Germinal center (tissue), 1 donor: ENCODE data around the gene TYROBP.
"Not testable (repeated sequence)": the region's sequence is repeated elsewhere in the genome, so short reads cannot be mapped to it uniquely, and the experiment has no call there.

Source experiments
- DNase-seq: peaks from one replicate; pipeline ENCODE4 v3.0.0; 2012; ENCODE audit warnings: mixed read lengths, low spot score

The TYROBP gene

DNA sequence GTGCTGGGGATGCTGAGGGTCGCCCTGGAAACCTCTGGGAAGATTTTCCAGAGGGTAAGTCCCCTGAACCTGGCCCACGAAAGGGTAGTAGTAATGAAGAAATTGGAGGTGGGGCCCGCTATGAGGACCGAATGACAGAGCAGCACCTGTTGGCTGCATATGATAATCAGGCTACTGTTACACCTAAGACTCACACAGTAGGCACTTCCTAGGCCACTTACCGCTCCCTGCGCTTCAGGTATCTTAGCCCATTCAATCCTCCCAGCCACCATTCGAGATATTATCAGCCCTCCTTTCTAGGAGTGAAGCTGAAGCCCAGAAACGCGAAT, 23.7 kb upstream of the TYROBP start:
- DNase-seq = no peak

DNA sequence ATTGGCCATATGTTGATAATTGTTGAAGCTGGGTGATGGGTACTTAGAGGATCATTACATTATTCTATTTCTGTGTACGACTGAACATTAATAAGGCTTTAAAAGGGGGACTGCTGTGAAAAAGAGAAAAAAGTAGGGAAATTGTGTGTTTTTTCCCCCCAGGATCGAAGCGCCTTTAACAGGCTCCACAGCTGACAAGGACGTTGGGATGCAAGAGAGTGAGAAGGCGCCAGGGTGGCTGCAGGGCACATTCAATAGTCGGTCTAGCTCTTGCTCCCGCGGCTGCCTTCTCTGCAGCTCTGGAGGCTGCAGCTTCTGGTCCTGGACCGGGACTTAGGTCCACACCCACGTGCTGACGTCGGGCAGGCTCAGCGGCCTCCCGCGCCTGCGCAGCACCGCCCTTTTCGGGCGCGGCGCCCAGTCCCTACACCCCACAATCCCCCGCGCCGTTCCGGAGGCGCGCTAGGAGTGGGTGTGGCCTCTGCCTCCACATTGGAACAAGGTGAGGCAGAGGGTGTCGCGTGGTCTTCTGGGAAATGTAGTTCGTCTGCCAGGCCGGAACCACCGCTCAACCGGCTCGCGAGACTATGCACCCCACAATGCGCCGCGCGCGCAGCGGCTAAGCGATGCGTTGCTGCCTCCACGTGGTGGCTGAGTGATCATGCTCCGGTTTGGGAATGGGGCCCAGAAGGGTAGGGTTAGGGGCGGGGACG, 23.2 kb upstream of the TYROBP start:
- peak; percentile 99 for DNase-seq

DNA sequence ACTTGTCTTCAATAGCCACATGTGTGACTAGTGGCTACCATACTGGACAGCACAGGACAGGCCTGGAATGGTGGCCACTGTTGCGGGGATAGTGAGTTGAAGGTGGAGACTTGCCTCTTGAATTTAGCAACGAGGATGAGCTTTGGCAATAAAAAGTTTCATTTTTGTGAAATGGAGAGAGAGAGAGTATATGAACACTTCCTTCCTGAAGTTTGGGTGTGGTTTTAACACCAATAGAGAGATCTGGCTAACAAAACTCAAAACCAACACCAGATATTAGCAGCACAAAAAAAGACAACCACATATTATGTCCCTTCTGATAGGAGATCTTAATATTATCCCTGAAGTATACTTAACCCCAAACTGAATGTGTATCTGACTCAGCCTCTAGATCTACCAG, 21.8 kb upstream of the TYROBP start:
- no peak for DNase-seq

DNA sequence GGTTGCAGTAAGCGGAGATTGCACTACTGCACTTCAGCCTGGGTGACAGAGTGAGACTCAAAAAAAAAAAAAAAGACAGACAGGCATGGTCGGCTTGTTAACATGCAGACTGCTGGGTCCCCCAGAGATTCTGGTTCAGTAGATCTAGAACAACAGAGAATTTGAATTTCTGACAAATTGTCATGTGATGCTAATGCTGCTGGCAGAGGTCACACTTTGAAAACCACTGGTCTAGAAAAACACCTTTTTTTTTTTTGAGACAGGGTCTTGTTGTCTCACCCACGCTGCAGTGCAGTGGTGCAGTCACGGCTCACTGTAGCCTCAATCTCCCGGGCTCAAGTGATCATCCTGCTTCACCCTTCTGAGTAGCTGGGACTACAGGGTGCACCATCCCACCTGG, 20.4 kb upstream of the TYROBP start:
- peak; percentile 41 for DNase-seq

DNA sequence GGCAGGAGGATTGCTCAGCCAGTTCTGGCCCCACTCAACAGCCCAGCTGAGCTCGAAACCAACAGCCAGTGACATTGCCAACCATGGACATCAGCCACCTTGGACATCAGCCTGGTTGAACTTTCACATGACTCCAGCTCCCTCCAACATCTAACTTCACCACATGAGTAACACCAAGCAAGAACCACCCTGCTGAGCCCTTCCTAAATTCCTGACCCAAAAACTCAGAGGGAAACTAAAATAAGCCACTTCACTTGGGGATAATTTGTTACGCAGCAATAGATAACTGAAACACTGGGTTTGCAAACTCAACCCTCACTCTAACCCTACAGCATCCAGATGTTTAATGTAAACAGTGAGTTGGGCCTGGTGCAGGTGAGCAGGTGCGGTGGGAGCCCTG, 17.4 kb upstream of the TYROBP start:
- no peak for DNase-seq

DNA sequence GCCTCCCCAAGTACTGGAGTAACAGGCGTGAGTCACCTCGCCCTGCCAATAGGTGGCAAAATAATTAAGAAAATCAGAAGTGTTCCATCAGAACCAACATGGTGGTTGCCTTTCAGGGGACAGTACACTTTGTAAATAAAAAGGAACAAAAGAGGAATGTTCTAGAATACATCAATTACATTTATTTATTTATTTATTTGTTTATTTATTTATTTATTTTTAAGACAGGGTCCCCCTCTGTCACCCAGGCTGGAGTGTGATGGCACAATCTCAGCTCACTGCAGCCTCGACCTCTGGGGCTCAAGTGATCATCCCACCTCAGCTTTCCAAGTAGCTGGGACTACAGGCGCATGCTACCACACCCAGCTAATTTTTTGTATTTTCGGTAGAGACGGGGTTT, 12.9 kb upstream of the TYROBP start:
- DNase-seq = no peak

DNA sequence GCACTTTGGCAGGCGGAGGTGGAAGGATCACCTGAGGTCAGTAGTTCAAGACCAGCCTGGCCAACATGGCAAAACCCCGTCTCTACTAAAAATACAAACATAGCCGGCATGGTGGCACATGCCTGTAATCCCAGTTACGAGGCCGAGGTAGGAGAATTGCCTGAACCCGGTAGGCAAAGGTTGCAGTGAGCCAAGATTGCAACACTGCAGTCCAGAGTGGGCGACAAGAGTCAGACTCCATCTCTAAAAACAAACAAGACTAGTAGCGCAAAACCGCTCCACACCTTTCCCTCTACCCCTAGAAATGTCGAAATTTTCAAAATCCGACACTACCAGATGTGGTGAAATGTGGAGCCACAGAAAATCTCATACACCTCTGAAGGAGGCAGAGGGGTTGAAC, 11.2 kb upstream of the TYROBP start:
- no peak for DNase-seq

DNA sequence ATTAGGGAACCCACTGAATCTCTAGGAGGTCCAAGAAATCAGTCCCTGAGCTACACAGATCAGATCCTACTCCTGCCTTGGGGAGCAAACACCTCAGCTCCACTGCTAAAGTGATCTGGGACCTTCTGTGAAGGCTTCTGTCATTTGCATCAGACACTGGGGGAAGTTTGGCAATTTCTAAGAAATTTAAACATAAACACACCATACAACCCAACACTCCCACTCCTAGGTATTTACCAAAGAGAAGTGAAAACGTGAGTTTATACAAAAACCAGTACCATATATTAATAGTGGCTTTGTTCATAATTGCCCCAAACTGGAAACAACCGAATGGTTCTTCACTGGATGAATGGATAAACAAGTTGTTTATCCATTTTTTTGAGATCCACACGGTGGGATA, 7.3 kb upstream of the TYROBP start:
- no peak for DNase-seq

DNA sequence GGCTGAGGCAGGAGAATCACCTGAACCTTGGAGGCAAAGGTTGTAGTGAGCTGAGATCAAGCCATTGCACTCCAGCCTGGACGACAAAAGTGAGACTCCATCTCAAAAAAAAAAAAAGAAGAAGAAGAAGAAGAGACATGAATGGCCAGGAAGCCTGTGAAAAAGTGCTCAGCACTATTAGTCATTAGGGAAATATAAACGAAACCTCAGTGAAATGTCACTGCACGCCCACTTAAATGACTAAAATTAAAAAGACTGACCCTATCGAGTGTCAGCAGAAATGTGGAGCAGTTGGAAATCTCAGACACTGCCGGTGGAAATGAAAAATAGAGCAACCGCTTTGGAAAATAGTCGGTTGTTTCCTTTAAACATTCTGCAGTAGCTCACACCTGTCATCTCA, 5.5 kb upstream of the TYROBP start:
- DNase-seq = no peak

DNA sequence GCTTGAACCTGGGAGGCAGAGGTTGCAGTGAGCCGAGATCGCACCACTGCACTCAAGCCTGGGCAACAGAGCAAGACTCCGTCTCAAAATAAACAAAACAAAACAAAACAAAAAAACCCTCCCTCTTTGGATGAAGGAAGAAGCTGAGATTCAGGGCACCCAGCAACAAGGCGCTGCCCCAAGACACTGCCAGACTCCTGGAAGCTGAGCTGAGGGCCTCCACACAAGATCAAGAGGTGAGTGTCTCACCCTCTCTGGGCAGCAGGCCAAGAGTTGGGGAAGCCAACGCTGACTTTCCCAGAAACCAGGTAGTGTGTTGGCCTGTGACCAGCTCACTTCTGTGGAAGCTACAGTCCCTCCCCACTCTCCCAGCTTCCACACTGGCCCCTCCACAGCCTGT, 3.7 kb upstream of the TYROBP start:
- no peak for DNase-seq

DNA sequence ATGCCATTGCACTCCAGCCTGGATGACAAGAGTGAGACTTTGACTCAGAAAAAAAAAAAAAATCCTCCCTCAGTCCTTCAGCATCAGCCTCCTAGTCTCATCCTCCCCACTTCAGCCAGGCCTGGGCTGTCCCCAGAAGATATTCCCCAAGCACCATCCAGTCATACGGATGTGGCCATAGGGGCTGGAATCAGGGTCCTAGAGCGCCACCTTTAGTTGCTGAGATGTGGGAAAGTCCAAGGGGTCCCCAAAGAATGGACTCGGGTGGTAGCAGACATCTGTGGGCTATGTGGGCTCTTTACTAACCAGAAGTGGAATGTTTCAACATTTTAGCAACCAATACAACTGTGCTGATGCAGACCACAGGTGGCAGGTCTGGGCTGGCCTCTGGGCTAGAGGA, 3.1 kb upstream of the TYROBP start:
- no peak for DNase-seq

DNA sequence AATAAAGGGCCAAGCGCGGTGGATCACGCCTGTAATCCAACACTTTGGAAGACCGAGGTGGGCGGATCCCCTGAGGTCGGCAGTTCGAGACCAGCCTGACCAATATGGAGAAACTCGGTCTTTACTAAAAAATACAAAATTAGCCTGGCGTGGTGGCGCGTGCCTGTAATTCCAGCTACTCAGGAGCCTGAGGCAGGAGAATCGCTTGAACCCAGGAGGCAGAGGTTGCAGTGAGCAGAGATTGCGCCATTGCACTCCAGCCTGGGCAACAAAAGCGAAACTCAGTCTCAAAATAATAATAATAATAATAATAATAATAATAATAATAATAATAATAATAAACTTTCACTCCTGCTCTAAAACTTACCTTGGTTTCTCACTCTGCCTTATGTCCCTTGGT, 2.3 kb upstream of the TYROBP start:
- DNase-seq = not testable (repeated sequence)

DNA sequence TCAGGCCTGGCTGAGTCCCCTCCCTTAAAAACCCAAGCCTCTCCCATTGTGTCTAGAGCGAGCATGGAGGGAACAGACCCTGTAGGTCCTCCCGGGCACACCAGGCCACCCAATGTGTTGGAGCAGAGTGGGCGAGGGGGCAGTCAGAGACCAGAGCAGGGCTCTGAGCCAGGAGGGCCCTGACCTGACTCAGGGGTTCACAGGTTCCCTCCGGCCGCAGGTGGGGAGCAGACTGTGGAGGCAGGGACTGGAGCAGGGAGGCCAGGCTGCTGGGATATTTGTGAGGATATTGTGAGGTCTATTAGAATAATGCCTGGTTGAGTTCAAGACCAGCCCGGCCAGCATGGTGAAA, 1.6 kb upstream of the TYROBP start:
- no peak for DNase-seq

DNA sequence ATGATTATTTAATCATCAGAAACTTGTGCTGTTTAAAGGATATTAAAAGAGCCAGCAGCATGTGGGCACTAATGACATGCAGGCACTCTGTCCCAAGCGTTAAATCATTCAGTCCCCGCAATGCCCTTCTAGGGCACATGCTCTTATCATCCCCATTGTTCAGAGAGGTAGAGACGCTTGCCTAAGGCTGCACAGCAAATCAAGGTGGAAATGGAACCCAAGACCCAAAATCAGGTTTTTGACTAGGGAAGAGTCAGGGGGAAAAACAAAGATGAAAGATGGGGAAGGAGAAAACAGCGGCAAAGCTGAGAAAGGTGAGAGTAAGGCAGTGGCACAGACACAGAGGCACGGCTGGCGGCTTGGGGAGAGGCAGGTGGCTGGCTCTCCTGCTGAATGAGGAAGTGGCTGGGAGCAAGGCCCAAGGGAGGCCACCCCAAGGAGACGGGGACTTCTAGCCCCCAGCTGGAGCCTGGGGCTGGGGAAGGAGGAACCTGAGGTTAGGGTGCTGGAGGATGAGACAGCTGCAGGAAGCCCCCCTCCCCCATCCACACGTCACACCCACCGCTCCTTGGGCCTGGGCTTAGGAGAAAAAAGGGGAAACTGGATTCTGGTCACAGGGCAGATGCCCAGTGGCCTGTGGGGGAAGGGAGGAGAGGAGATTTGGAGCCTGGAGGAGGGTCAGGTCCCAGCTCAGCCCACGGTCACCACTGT, 1.0 kb upstream of the TYROBP start:
- DNase-seq = peak; percentile 90

DNA sequence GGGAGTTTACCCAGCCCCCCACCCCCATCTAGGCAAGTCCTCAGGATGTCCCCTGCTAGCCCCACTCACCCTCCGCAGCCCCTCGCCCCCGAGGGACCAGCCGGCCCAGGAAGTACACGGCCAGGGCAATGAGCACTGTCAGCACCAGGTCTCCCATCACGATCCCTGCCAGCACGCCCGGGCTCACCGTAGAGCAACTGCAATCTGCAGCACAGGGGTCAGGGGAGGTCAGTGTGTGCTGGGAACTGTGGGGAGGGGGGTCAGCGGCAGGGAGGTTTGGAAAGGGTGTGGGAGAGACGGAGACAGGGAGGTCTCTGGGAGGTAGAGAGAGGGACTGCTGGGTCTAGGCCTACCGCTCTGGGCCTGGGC, 734 bp downstream of the TYROBP start:
- no peak for DNase-seq

DNA sequence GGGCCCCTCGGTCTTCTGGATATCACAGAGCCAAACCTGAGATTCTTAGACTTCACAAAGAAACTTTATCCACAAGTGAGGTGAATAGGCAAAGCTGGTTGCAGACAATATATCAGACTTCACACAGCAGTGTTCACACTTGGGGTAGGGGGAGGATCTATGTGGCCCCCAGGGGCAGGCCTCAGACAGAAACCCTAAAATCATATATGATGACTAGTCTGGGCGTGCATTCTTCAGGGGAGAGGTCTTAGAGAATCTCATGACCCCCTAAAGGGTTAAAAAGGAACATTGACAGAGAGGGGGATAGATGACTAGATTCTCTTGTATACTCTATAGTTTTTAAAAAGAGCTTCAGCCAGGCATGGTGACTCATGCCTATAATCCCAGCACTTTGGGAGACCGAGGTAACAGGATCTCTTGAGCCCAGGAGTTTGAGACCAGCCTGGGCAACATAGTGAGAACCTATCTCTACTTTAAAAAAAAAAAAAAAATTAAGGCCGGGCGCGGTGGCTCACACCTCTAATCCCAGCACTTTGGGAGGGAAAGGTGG, 2.8 kb downstream of the TYROBP start:
- no peak for DNase-seq

DNA sequence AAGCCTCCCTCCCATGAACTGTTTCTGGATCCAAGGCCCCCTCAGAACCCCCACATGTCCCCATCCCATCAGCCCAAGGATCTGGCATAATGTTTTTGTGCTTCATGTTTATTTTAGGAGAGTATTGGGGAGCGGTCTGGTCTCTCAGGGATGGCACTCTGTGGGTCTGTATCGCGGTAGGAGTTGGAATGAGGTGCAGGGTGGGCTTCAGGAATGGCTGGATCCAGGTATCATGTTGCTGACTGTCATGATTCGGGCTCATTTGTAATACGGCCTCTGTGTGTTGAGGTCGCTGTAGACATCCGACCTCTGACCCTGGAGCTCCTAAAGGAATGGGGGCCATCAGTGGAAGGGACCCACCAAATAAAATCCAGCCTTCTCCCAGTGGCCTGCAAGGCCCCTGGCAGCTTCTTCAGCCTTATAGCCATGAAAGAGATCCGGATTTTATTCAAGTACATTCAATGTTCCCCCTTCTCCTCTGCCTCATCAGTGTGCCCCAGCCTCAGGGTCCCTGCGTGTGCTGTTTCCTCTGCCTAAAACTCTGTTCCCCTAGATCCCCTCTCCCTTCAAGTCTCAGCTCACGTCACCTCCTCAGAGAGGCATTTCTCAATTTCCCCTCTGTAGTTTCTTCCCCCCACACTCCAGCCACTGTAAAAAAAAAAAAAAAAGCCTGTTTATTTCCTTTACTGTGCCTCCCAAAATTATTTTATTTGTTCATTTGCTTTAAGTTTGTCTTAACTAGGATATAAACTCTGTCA, 3.6 kb downstream of the TYROBP start:
- DNase-seq = no peak

DNA sequence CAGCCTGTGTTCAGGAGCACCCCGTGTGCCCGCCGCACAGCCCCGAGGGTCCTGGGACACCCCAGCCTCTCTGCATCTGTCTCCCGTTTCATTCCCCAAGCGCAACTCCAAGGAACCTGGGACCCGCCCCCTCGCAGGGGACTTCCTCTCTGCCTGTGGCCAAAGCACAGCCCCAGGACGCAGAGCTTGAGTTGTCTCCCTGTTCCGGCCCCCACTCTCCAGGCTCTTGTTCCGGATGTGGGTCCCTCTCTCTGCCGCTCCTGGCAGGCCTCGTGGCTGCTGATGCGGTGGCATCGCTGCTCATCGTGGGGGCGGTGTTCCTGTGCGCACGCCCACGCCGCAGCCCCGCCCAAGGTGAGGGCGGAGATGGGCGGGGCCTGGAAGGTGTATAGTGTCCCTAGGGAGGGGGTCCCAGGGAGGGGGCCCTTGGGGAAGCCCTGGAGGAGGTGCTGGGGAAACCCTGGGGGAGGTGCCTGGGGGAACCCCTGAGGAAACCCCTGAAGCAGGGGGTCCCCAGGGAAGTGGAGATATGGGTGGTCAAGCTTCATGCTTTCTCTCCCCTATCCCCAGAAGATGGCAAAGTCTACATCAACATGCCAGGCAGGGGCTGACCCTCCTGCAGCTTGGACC, 4.4 kb downstream of the TYROBP start:
- peak; percentile 85 for DNase-seq

DNA sequence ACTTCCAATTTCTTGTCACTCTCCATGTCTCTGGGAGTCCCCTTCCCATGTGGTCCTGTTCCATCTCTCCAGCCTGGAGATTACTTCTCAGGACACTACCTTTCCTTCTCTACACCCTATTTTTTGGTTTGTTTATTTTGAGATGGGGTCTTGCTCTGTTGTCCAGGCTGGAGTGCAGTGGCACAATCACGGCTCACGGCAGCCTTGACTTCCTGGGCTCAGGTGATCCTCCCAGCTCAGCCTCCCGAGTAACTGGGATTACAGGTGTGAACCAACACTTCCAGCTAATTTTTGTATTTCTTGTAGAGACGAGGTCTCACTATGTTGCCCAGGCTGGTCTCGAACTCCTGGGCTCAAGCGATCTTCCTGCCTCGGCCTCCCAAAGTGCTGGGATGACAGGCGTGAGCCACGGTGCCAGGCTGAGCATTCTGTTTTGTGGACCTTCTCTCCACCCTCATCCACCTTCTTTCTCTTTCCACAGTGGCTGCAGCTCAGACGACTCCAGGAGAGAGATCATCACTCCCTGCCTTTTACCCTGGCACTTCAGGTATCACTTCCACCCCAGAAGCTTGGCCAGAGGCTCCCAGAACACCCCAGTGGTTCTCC, 5.1 kb downstream of the TYROBP start:
- DNase-seq = no peak

DNA sequence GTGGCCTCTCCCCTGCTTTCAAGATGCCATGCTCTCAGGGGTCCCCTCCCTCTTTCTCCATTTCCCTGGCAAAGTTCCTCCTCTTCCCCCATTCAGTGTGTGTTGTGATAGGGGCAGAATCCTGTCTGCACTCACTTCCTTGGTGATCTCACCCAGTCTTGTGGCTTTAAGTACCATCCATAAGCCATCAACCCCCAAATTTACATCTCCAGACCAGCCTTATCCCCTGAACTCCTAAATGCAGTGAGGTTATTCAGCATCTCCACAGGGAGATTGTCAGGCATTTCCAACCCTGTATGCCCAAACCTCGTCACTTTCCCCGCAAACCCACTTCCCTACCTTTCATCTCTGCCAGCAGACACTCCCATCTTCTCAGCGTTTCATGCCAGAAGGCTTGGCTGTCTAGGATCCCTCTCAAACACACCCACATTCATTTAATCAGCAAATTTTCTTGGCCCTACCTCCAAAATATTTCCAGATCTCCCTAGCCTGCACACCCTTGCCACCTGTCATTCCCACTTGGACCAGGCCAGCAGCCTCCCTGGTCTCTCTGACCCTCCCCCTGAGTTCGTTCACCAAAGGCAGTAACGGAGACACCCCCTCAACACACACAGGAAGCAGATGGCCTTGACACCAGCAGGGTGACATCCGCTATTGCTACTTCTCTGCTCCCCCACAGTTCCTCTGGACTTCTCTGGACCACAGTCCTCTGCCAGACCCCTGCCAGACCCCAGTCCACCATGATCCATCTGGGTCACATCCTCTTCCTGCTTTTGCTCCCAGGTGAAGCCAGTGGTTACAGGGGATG, 6.0 kb downstream of the TYROBP start, which contains the start of gene HCST:
TSS of gene HCST (plus strand) at position 676 of the 808 bp plus-strand sequence. CDS start at position 741, 65 bp downstream.
- peak; percentile 53 for DNase-seq

DNA sequence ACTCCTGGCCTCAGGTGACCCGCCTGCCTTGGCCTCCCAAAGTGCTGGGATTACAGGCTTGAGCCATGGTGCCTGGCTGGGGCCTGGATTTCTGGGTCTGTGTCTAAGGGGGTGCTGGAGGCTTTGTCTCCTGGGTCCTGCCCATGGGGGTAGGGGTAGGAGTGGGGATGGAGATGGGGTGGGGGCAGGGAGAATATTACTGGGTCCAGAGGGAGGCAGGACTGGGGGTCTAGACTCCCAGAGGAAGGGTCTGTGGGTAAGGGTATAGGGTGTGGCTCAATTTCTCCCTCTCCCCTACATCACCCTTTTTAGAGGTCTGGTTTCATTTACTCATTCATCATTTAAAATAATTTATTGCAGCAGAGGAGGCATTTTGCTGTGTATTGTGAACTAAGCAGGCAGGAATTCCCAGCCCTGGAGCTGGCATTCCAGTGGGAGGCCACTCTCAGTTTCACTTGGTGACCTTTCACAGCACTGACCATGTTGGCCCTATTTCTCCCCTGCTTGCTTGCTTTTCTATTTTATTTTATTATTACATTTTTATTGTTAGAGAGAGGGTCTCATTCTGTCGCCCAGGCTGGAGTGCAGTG, 6.9 kb downstream of the TYROBP start:
- DNase-seq = no peak
